GM10248 (cell line): Measurements from ENCODE around the gene ABHD5.

Experiments
- CTCF ChIA-PET: fragments of 300-600 bp; sonication (Branson Sonifier 250); formaldehyde crosslinking; extraction: SDS; loops from one replicate; lab custom pipeline; 2021; ENCODE audit warnings: antibody characterized with exemption; lab: Yijun Ruan, JAX
- POLR2A ChIA-PET: fragments of 350-650 bp; sonication (Branson Sonifier 250); formaldehyde crosslinking; extraction: SDS; loops from one replicate; lab custom pipeline; 2020; ENCODE audit warnings: antibody characterized with exemption; lab: Yijun Ruan, JAX
- DNase-seq: peaks from one replicate; pipeline ENCODE4 v3.0.0; 2012; ENCODE audit errors: extremely low spot score
- TF ChIP-seq, protein P1 (sequence below): IDR thresholded peaks from 2 replicates; pipeline ENCODE4 v1.5.1; 2012; ENCODE audit warnings: mild to moderate bottlenecking, low read depth; ENCODE audit errors: extremely low read depth, missing control alignments, control extremely low read depth

Gene ABHD5

DNA sequence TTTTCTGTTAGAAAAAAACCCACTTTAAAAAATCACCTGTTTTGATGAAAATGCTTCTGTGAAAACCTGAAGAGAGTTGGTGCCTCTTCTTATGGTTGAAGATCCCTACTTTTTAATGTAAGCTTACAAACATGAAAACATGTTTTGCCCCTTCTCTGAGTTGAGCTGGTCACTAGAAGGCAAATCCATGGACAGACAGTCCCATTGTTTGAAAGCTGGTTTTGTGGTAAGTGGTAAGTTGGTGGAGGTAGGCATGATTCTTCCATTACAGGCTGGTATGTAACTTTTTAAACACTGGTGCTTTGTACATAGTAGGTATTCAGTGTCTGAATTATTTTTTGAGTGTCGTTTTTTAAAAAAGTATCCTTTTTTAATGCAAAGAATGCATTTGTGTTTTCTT lies 6.1 kb downstream of the ABHD5 start:
- CTCF ChIA-PET: interaction anchor here (1.1 to 1.5 kb wide), 2 partner anchors 17 to 87 kb away, joined by 3 to 5 read pairs; no protein-coding TSS in a partner anchor
- TF ChIP-seq, protein P1, sequence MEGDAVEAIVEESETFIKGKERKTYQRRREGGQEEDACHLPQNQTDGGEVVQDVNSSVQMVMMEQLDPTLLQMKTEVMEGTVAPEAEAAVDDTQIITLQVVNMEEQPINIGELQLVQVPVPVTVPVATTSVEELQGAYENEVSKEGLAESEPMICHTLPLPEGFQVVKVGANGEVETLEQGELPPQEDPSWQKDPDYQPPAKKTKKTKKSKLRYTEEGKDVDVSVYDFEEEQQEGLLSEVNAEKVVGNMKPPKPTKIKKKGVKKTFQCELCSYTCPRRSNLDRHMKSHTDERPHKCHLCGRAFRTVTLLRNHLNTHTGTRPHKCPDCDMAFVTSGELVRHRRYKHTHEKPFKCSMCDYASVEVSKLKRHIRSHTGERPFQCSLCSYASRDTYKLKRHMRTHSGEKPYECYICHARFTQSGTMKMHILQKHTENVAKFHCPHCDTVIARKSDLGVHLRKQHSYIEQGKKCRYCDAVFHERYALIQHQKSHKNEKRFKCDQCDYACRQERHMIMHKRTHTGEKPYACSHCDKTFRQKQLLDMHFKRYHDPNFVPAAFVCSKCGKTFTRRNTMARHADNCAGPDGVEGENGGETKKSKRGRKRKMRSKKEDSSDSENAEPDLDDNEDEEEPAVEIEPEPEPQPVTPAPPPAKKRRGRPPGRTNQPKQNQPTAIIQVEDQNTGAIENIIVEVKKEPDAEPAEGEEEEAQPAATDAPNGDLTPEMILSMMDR: no peak
- DNase-seq: no peak
- POLR2A ChIA-PET: no interaction called here

DNA sequence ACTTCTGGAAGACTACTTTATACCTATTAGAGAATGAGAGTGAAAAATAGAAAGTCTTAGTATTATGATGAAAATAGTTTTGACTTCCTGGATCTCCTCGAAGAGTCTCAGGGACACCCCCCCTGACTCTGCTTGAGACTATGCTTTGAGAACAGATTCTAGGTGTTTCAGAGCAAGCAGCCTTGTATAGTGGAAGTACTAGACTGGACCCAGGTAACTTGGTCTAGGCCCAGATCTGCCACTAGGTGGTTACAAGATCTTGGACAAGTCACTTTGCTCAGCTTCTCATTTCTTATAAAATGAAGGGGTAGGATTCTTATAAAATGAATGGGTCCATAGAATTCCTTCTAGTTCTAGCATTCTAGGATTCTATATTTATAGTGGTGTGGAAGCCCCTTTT lies 9.1 kb downstream of the ABHD5 start:
- TF ChIP-seq, protein P1: peak; percentile 30
- ChIA-PET CTCF (interaction anchor here (3.5 kb wide), 1 partner anchor 9 kb away, joined by 11 read pairs; the partner anchor contains the start of gene ABHD5), POLR2A (no interaction called here)
- peak; percentile 43 for DNase-seq

DNA sequence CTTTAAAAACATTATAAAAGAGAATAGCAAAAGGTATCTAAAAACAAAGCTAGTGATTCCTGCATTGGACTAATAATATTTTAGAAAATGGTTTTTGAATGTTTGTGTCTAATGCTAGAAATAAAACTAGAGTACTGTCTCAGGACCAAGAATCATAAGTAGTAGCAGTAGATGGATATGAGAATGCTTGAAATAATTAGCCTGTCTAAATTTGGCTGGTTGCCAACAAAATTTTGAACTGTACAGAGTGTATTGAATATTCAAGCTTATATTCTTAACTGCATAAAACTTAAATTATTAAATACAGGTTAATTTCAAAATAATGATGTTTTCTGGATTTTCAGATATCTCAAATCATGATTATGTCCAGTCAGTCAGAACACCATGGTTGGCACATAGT lies 14.0 kb downstream of the ABHD5 start:
- CTCF ChIA-PET: interaction anchor here (1.0 to 1.5 kb wide), 3 partner anchors 9 to 180 kb away, joined by 3 to 5 read pairs (median 3); no protein-coding TSS in a partner anchor
- DNase-seq: no peak
- TF ChIP-seq, protein P1: no peak
- POLR2A ChIA-PET: no interaction called here

DNA sequence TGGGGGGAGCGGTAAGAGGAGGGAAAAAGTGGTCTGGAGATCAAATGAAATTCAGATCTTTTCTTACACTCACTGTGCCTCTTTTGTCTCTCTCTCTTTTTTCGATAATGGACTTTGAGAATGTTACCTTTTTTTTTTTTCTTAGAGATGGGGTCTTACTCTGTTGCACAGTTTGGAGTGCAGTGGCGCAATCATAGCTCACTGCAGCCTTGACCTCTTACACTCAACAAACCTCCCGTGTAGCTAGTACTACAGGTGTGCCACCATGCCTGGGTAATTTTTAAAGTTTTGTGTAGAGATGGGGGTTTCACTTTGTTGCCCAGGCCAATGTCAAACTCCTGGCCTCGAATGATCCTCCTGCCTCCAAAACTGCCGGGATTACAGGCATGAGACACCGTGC lies 15.6 kb downstream of the ABHD5 start:
- TF ChIP-seq, protein P1: no peak
- DNase-seq: no peak
- ChIA-PET POLR2A (no interaction called here), CTCF (interaction anchor here (1.0 to 1.5 kb wide), 4 partner anchors 11 to 424 kb away, joined by 3 to 6 read pairs (median 3); no protein-coding TSS in a partner anchor)

DNA sequence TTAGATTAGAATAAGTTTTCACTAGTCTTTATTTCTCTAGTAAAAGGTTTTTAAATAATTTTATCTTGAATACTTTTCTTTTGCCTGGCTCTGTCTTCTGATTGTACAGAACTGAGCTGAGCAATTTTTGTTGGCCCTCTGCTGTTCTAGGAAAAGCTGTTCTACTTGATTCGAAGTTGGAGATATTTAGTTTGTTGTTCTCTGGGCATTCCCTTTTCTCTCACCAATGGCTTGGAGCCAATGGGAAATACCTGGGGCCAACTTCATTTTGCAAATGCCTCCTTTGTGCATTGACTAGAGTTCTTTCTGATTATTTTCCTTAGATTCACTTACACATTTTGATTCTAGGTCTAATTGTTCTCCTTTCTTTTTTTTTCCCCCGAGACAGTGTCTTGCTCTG lies 16.5 kb downstream of the ABHD5 start:
- CTCF ChIA-PET: interaction anchor here (1.5 to 1.7 kb wide), 2 partner anchors 12 to 490 kb away, joined by 3 to 6 read pairs; no protein-coding TSS in a partner anchor
- TF ChIP-seq, protein P1: no peak

DNA sequence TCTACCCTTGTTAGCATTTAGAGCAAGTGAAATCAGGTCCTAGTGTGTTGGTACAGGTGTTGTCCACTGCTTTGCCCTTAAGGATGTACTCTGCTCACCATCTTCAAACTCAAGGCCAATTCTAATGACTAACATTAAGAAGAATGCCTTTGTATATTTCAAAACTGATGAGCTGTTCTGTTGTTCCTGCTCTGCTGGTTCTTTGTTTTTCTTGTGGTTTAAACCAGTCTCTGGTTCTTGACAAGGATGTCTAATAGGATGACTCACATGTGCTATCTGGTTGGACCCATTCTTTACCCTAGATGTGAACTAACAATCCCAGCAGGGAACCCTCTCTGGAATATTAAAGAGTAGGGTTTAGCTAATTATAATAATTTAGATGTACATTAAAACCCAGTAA lies 17.3 kb downstream of the ABHD5 start:
- ChIA-PET CTCF (interaction anchor here (0.8 to 1.7 kb wide), 2 partner anchors 22 to 490 kb away, joined by 3 read pairs; no protein-coding TSS in a partner anchor), POLR2A (no interaction called here)
- no peak for DNase-seq
- TF ChIP-seq, protein P1: no peak

More for the DNA sequence above, 16.5 kb downstream of the ABHD5 start:
- POLR2A ChIA-PET: no interaction called here
- DNase-seq: no peak
